ENCODE results near the gene ZSCAN29. TPM values are rescaled to one million over a fixed set of nuclear protein-coding genes. Genes with fewer than 3 reads are reported as not detected.

Gene ZSCAN29
- total and polyA plus RNA-seq, 2 donors (not counting 1 experiment from before 2014, with no cell fraction given) = 16.1 to 51.5 TPM

GRCh38 chr15:43361313-43361903, 9.4 kb downstream of the ZSCAN29 start:
- Histone ChIP-seq H3K9me3 (ENCODE audit: control extremely low read depth in 1 of 3, control insufficient read depth in 2 of 3, insufficient read depth in 1 of 3, low read length in 2 of 3) (peaks cover 15 to 42% (median 34%) of the 10 kb centered on the region in 3 donors), H3K27ac (ENCODE audit: low read length in 2 of 2) (no peak overlapping the region), H3K4me3 (ENCODE audit: control extremely low read depth in 1 of 5, extremely low read depth in 1 of 5, insufficient read depth in 1 of 5, low read depth in 2 of 5, low read length in 4 of 5) (peak overlapping the region in 1 of 5 experiments; percentile 8), H3K9ac (ENCODE audit: low read length) (no peak overlapping the region), H3K79me2 (ENCODE audit: control insufficient read depth, insufficient read depth, low read length) (peaks cover 10% of the 10 kb centered on the region), H3K4me2 (replicated peaks; ENCODE audit: low read depth, low read length, poor library complexity, severe bottlenecking) (no peak overlapping the region), H3K27me3 (replicated peaks in 1 of 4; ENCODE audit: control extremely low read depth in 1 of 4, control insufficient read depth in 3 of 4, insufficient read depth in 4 of 4, low read length in 3 of 4) (no peaks in the 10 kb centered on the region), H4K20me1 (ENCODE audit: control insufficient read depth, insufficient read depth, low read length, poor library complexity, severe bottlenecking) (no peaks in the 10 kb centered on the region), H2AFZ (ENCODE audit: insufficient read depth, low read depth, low read length, poor library complexity, severe bottlenecking) (no peak overlapping the region), H3K36me3 (replicated peaks in 1 of 2; ENCODE audit: control extremely low read depth in 1 of 2, control insufficient read depth in 1 of 2, extremely low read depth in 1 of 2, insufficient read depth in 2 of 2, low read length in 1 of 2) (peaks cover 14 to 47% of the 10 kb centered on the region in 2 experiments), H3K4me1 (ENCODE audit: control insufficient read depth in 2 of 2, insufficient read depth in 2 of 2, low read length in 2 of 2) (no peaks in the 10 kb centered on the region)
- H3K9me3 Mint-ChIP-seq (ENCODE audit: insufficient read depth) = peaks cover 34% of the 10 kb centered on the region
- ChIA-PET CTCF (interaction anchor here (0.9 to 1.5 kb wide), 3 partner anchors 9 to 16 kb away, joined by 3 read pairs; partner anchors contain the start of genes TUBGCP4 and ZSCAN29), POLR2A (no interaction called here)
- H3K27me3 Mint-ChIP-seq = no peaks in the 10 kb centered on the region
- no peak overlapping the region for H3K27ac Mint-ChIP-seq
- intact Hi-C loops (cut with micrococcal nuclease) = no loop called here
- WGBS (ENCODE audit: insufficient coverage) = 71% methylated on average over 1 of the region's 7 CpGs
- no peak for DNase-seq
- peaks cover 14% of the 10 kb centered on the region for H3K4me1 Mint-ChIP-seq
- H3K4me3 Mint-ChIP-seq = no peak overlapping the region
- no peak for ATAC-seq (ENCODE audit: low read depth)
- no peak for TF ChIP-seq EZH2 (IDR thresholded peaks at IDR 0.05; ENCODE audit: borderline replicate concordance, insufficient read depth, low read depth, low read length, poor library complexity, severe bottlenecking)
- TF ChIP-seq, protein P1, sequence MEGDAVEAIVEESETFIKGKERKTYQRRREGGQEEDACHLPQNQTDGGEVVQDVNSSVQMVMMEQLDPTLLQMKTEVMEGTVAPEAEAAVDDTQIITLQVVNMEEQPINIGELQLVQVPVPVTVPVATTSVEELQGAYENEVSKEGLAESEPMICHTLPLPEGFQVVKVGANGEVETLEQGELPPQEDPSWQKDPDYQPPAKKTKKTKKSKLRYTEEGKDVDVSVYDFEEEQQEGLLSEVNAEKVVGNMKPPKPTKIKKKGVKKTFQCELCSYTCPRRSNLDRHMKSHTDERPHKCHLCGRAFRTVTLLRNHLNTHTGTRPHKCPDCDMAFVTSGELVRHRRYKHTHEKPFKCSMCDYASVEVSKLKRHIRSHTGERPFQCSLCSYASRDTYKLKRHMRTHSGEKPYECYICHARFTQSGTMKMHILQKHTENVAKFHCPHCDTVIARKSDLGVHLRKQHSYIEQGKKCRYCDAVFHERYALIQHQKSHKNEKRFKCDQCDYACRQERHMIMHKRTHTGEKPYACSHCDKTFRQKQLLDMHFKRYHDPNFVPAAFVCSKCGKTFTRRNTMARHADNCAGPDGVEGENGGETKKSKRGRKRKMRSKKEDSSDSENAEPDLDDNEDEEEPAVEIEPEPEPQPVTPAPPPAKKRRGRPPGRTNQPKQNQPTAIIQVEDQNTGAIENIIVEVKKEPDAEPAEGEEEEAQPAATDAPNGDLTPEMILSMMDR (IDR thresholded peaks at IDR 0.05) = no peak

DNA sequence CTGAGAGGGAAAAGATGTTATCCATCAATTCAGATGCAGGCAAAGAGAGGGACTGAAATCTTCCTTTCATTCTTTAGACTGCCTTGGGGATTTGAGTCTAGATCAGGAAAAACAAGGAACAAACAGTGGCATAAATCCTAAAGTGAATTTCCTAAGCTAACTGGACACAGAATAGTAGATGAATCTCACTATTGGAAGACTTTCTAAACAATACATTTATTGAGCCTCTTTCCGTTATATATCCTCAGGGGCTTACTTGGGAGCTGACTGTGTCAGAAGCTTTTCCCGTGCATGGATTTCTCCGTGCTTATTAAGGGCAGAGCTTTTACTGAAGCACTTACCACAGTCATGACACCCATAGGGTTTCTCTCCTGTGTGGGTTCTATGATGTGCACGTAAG, 10.0 kb downstream of the ZSCAN29 start:
- Histone ChIP-seq H2AFZ (ENCODE audit: insufficient read depth, low read depth, low read length, poor library complexity, severe bottlenecking) (no peak overlapping the region), H3K79me2 (ENCODE audit: control insufficient read depth, insufficient read depth, low read length) (peaks cover 10% of the 10 kb centered on the region), H4K20me1 (ENCODE audit: control insufficient read depth, insufficient read depth, low read length, poor library complexity, severe bottlenecking) (no peaks in the 10 kb centered on the region), H3K36me3 (replicated peaks in 1 of 2; ENCODE audit: control extremely low read depth in 1 of 2, control insufficient read depth in 1 of 2, extremely low read depth in 1 of 2, insufficient read depth in 2 of 2, low read length in 1 of 2) (peaks cover 14 to 47% of the 10 kb centered on the region in 2 experiments), H3K9me3 (ENCODE audit: control extremely low read depth in 1 of 3, control insufficient read depth in 2 of 3, insufficient read depth in 1 of 3, low read length in 2 of 3) (peaks cover 15 to 42% (median 34%) of the 10 kb centered on the region in 3 donors), H3K4me2 (replicated peaks; ENCODE audit: low read depth, low read length, poor library complexity, severe bottlenecking) (no peak overlapping the region), H3K4me1 (ENCODE audit: control insufficient read depth in 2 of 2, insufficient read depth in 2 of 2, low read length in 2 of 2) (no peaks in the 10 kb centered on the region), H3K27ac (ENCODE audit: low read length in 2 of 2) (no peak overlapping the region), H3K4me3 (ENCODE audit: control extremely low read depth in 1 of 5, extremely low read depth in 1 of 5, insufficient read depth in 1 of 5, low read depth in 2 of 5, low read length in 4 of 5) (no peak overlapping the region), H3K9ac (ENCODE audit: low read length) (no peak overlapping the region), H3K27me3 (replicated peaks in 1 of 4; ENCODE audit: control extremely low read depth in 1 of 4, control insufficient read depth in 3 of 4, insufficient read depth in 4 of 4, low read length in 3 of 4) (no peaks in the 10 kb centered on the region)
- DNase-seq (no peak), ATAC-seq (ENCODE audit: low read depth) (no peak)
- no peaks in the 10 kb centered on the region for H3K27me3 Mint-ChIP-seq
- no peak overlapping the region for H3K4me3 Mint-ChIP-seq
- H3K27ac Mint-ChIP-seq = no peak overlapping the region
- TF ChIP-seq, protein P1 (IDR thresholded peaks at IDR 0.05) = no peak
- no peak for TF ChIP-seq EZH2 (IDR thresholded peaks at IDR 0.05; ENCODE audit: borderline replicate concordance, insufficient read depth, low read depth, low read length, poor library complexity, severe bottlenecking)
- CTCF ChIA-PET = interaction anchor here (1.1 to 1.6 kb wide), 3 partner anchors 13 to 17 kb away, joined by 3 read pairs; no protein-coding TSS in a partner anchor
- 73% methylated on average over 4 of the region's 4 CpGs for whole genome bisulfite sequencing (ENCODE audit: insufficient coverage)
- H3K4me1 Mint-ChIP-seq = peaks cover 9% of the 10 kb centered on the region
- POLR2A ChIA-PET = interaction anchor here (0.6 kb wide), 1 partner anchor 24 kb away, joined by 3 read pairs; no protein-coding TSS in a partner anchor
- H3K9me3 Mint-ChIP-seq (ENCODE audit: insufficient read depth) = peaks cover 34% of the 10 kb centered on the region
- intact Hi-C loops (cut with micrococcal nuclease) = no loop called here

Data from B cell (primary cell).